Endothelial cell of umbilical vein (primary cell): ENCODE results near the gene TRIM50. TPM values are rescaled to one million over a fixed set of nuclear protein-coding genes. Genes with fewer than 3 reads are reported as not detected.

Experiments used
- BruUV-seq: library from RNA; stranded (reverse); fragments of 400-500 nt; replicated peaks from 2 replicates; lab custom pipeline; 2021; lab: Mats Ljungman, UMichigan
- CTCF ChIA-PET: fragments of 300-600, 350-600 bp; sonication (Branson Sonifier 250); formaldehyde crosslinking; loops from one replicate; lab custom pipeline; 2021; ENCODE audit warnings: antibody characterized with exemption, inconsistent platforms; lab: Charles Lee
- POLR2A ChIA-PET: fragments of 300-600, 350-600 bp; sonication (Branson Sonifier 250); formaldehyde crosslinking; loops from one replicate; lab custom pipeline; 2021; ENCODE audit warnings: antibody characterized with exemption, inconsistent platforms; lab: Charles Lee
- DNase-seq: peaks from one replicate; pipeline ENCODE4 v3.0.0-alpha.2; 2011; ENCODE audit warnings: low read depth, low spot score
- FAIRE-seq: peaks from 2 replicates; lab custom pipeline; 2011; peaks lifted over from hg19 to GRCh38; lab: Jason Lieb, UNC
- H2AFZ ChIP-seq: 2 replicates; pipeline ENCODE4 v1.6.0; 2012; ENCODE audit warnings: low read depth, low read length, control low read depth, inconsistent platforms
- H3K27ac ChIP-seq: 2 replicates; pipeline ENCODE4 v1.5.1; 2011; ENCODE audit warnings: low read depth, mild to moderate bottlenecking, control low read depth, low read length, moderate library complexity; ENCODE audit not compliant: insufficient read depth
- H3K27me3 ChIP-seq, 2 experiments: 2 replicates each; pipeline versions ENCODE4 v1.6.0 to v1.6.1; 2011; ENCODE audit warnings: low read length in 2 of 2, mixed read lengths in 1 of 2; ENCODE audit not compliant: control insufficient read depth in 2 of 2, insufficient read depth in 2 of 2
- H3K36me3 ChIP-seq, 2 experiments: 2 replicates in 1 of 2; 3 replicates in 1 of 2; pipeline ENCODE4 v1.5.1; 2011; ENCODE audit warnings: low read length in 2 of 2, mild to moderate bottlenecking in 1 of 2, moderate library complexity in 1 of 2; ENCODE audit not compliant: control insufficient read depth in 2 of 2, insufficient read depth in 2 of 2; ENCODE audit errors: extremely low read depth in 1 of 2
- H3K4me1 ChIP-seq: 3 replicates; pipeline ENCODE4 v1.5.1; 2011; ENCODE audit warnings: mild to moderate bottlenecking, low read length; ENCODE audit not compliant: control insufficient read depth, insufficient read depth; ENCODE audit errors: extremely low read depth
- H3K4me2 ChIP-seq: 2 replicates; pipeline ENCODE4 v1.6.1; 2011; ENCODE audit warnings: low read length, control low read depth, mixed read lengths; ENCODE audit not compliant: insufficient read depth
- H3K4me3 ChIP-seq, 3 experiments: fragments of 200-600 bp in 1 of 3; sonication (generic), shearing (Covaris generic) in 1 of 3; replicated peaks in 1 of 3; 2 replicates each; pipeline ENCODE4 v1.5.1; 2011 to 2016; ENCODE audit warnings: control low read depth in 3 of 3, low read length in 3 of 3, mild to moderate bottlenecking in 2 of 3, inconsistent platforms in 1 of 3, low read depth in 1 of 3, moderate library complexity in 1 of 3; ENCODE audit not compliant: insufficient read depth in 1 of 3
- H3K79me2 ChIP-seq: 2 replicates; pipeline ENCODE4 v1.6.0; 2012; ENCODE audit warnings: low read length, inconsistent platforms; ENCODE audit not compliant: control insufficient read depth, insufficient read depth
- H3K9ac ChIP-seq: replicated peaks from 2 replicates; pipeline ENCODE3; 2011; ENCODE audit warnings: low read length, control low read depth; ENCODE audit not compliant: insufficient read depth; ENCODE audit errors: extremely low read depth
- H3K9me1 ChIP-seq: replicated peaks from 3 replicates; pipeline ENCODE4 v1.6.0; 2011; ENCODE audit warnings: mild to moderate bottlenecking, low read length; ENCODE audit not compliant: control insufficient read depth, insufficient read depth; ENCODE audit errors: extremely low read depth
- H3K9me3 ChIP-seq: replicated peaks from 2 replicates; pipeline ENCODE4 v1.5.1; 2012; ENCODE audit warnings: low read length, inconsistent platforms; ENCODE audit not compliant: control insufficient read depth, insufficient read depth
- H4K20me1 ChIP-seq: replicated peaks from 2 replicates; pipeline ENCODE3; 2011; ENCODE audit warnings: mild to moderate bottlenecking, low read length; ENCODE audit not compliant: control insufficient read depth, insufficient read depth; ENCODE audit errors: extremely low read depth
- EZH2 ChIP-seq: IDR thresholded peaks from 2 replicates; pipeline ENCODE4 v1.6.1; 2012; ENCODE audit warnings: borderline replicate concordance, low read depth, mild to moderate bottlenecking, moderate library complexity, low read length, inconsistent platforms; ENCODE audit not compliant: severe bottlenecking
- FOS ChIP-seq: IDR thresholded peaks from 2 replicates; pipeline ENCODE4 v1.6.1; 2011; ENCODE audit warnings: mild to moderate bottlenecking, low read length, moderate library complexity, borderline replicate concordance; ENCODE audit not compliant: insufficient read depth
- GATA2 ChIP-seq: IDR thresholded peaks from 2 replicates; pipeline ENCODE4 v1.7.0; 2011; ENCODE audit warnings: low read depth, mild to moderate bottlenecking, moderate library complexity, mixed read lengths, low read length; ENCODE audit not compliant: insufficient read length, insufficient read depth
- JUN ChIP-seq: IDR thresholded peaks from 2 replicates; pipeline ENCODE4 v1.6.1; 2011; ENCODE audit warnings: borderline replicate concordance, low read depth; ENCODE audit not compliant: insufficient read length, insufficient read depth
- MYC ChIP-seq: IDR thresholded peaks from one replicate; pipeline ENCODE4 v1.6.1; 2011; ENCODE audit warnings: mild to moderate bottlenecking, low read depth, low read length
- POLR2A ChIP-seq: IDR thresholded peaks from 2 replicates; pipeline ENCODE4 v1.6.1; 2012; ENCODE audit warnings: low read depth, mild to moderate bottlenecking, control low read depth, low read length
- POLR2AphosphoS5 ChIP-seq: IDR thresholded peaks from 2 replicates; pipeline ENCODE4 v1.6.1; 2012; ENCODE audit warnings: low read depth, mild to moderate bottlenecking, control low read depth, low read length, moderate library complexity; ENCODE audit not compliant: insufficient read depth
- dilution Hi-C: fragments of 300-500 bp; cut with MboI; formaldehyde crosslinking; loops from one replicate; pipeline ENCODE4 v1.15.0; 2019; ENCODE audit warnings: low sequenced_read_pairs; ENCODE audit not compliant: extremely low pct_ligation_motif_present
- intact Hi-C: fragments of 100-400 bp; cut with micrococcal nuclease; formaldehyde crosslinking; loops from one replicate; pipeline ENCODE4 v1.10.0; 2022
- polyA plus RNA-seq, 4 experiments: library from polyadenylated mRNA; depleted of rRNA in 3 of 4; stranded (reverse) in 3 of 4; unstranded in 1 of 4; fragments of >200 nt; gene quantifications; 2 replicates each; pipeline versions ENCODE4 v1.2.1 to v1.2.3, GENCODE V29; 2011 to 2012; ENCODE audit warnings: missing spikeins in 1 of 4
- total RNA-seq: library from RNA; stranded (reverse); gene quantifications from 2 replicates; pipeline ENCODE4 v1.2.3, GENCODE V29; 2021
- TF ChIP-seq, protein P1 (sequence below), 2 donors: IDR thresholded peaks; 1 replicate in 1 of 2; 2 replicates in 1 of 2; pipeline ENCODE4 v1.5.1; 2011; ENCODE audit warnings: low read length in 2 of 2, mild to moderate bottlenecking in 2 of 2, moderate library complexity in 2 of 2, control low read depth in 1 of 2, inconsistent platforms in 1 of 2, low read depth in 1 of 2; ENCODE audit not compliant: insufficient read depth in 1 of 2; ENCODE audit errors: extremely low read depth in 1 of 2
- TF ChIP-seq, protein P2 (sequence below): IDR thresholded peaks from 2 replicates; pipeline ENCODE4 v1.6.1; 2011; ENCODE audit not compliant: insufficient read depth, insufficient read length

TRIM50 gene
- total and polyA plus RNA-seq, 2 donors (not counting 3 experiments of a cell fraction or from before 2014, with no cell fraction given), result not detected

DNA sequence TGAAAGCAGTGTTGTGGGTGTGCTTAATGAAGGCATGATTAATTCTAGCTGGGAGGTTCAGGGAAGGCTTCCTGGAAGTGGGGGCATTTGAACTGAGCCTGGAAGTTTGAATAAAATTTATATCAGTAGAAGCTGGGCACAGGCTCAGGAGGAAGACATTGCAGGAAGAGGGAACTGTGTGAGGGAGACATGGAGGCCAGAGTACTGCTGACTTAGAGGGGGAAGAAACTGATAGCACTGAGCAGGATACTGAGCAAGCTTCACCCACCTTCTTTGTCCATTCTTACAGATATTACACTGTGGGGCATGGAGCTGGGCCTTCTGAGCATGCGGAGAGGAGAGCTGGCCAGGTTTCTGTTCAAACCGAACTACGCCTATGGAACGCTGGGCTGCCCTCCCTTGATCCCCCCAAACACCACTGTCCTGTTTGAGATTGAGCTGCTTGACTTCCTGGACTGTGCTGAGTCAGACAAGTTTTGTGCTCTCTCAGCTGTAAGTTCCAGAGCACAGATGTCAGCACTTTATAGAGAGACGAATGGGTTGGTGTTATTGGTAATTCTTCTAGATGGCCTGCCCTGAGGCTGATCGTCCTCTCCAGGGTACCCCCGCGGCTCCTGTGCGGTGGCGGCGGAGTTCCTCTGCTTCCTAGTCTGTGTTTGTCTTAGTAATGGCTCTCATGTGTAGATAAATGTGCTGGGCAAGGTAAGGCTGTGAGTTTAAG lies 2.1 kb upstream of the TRIM50 start:
- Histone ChIP-seq H3K79me2 (no peaks in the 10 kb centered on the region), H3K9ac (no peak overlapping the region), H3K9me3 (no peaks in the 10 kb centered on the region), H3K27ac (no peak overlapping the region), H3K27me3 (peaks cover 8 to 13% of the 10 kb centered on the region in 2 experiments), H3K9me1 (no peaks in the 10 kb centered on the region), H3K4me1 (peaks cover 2% of the 10 kb centered on the region), H2AFZ (no peak overlapping the region), H3K4me2 (no peak overlapping the region), H4K20me1 (no peaks in the 10 kb centered on the region), H3K36me3 (no peaks in the 10 kb centered on the region), H3K4me3 (no peak overlapping the region)
- BruUV-seq, result no TSS peak
- FAIRE-seq (peak; percentile 31), DNase-seq (peak; percentile 20)
- ChIA-PET CTCF (interaction anchor here (1.6 to 1.8 kb wide), 2 partner anchors 12 to 121 kb away, joined by 3 to 9 read pairs; no protein-coding TSS in a partner anchor), POLR2A (interaction anchor here (0.9 kb wide), 1 partner anchor 13 kb away, joined by 4 read pairs; no protein-coding TSS in a partner anchor)
- TF ChIP-seq MYC (no peak), POLR2A (no peak), POLR2AphosphoS5 (no peak), EZH2 (no peak), JUN (no peak), GATA2 (no peak), FOS (no peak)
- TF ChIP-seq, protein P1, sequence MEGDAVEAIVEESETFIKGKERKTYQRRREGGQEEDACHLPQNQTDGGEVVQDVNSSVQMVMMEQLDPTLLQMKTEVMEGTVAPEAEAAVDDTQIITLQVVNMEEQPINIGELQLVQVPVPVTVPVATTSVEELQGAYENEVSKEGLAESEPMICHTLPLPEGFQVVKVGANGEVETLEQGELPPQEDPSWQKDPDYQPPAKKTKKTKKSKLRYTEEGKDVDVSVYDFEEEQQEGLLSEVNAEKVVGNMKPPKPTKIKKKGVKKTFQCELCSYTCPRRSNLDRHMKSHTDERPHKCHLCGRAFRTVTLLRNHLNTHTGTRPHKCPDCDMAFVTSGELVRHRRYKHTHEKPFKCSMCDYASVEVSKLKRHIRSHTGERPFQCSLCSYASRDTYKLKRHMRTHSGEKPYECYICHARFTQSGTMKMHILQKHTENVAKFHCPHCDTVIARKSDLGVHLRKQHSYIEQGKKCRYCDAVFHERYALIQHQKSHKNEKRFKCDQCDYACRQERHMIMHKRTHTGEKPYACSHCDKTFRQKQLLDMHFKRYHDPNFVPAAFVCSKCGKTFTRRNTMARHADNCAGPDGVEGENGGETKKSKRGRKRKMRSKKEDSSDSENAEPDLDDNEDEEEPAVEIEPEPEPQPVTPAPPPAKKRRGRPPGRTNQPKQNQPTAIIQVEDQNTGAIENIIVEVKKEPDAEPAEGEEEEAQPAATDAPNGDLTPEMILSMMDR (IDR thresholded peaks at IDR 0.05; ENCODE audit: extremely low read depth in 1 of 2, insufficient read depth in 1 of 2, low read depth in 1 of 2, low read length in 2 of 2), result no peak
- TF ChIP-seq, protein P2, sequence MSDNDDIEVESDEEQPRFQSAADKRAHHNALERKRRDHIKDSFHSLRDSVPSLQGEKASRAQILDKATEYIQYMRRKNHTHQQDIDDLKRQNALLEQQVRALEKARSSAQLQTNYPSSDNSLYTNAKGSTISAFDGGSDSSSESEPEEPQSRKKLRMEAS, result no peak
- intact Hi-C loops (no loop called here), dilution Hi-C loops (no loop called here)
